BLaER1 treated with 17β-estradiol and CSF1 and Interleukin-3, amounts not matched to agents 10 nM and 100 nM (cell line): ENCODE results near the gene UBN2.
"Not testable (repeated sequence)": the region's sequence is repeated elsewhere in the genome, so short reads cannot be mapped to it uniquely, and the experiment has no call there.

Experiments used
- H3K27ac ChIP-seq, 11 experiments: shearing (Covaris generic); formaldehyde crosslinking; 2 replicates each; pipeline ENCODE4 v1.8.1; 2022
- H3K27me3 ChIP-seq, 11 experiments: shearing (Covaris generic); formaldehyde crosslinking; 2 replicates each; pipeline ENCODE4 v1.8.1; 2022
- H3K36me3 ChIP-seq, 11 experiments: shearing (Covaris generic); formaldehyde crosslinking; 2 replicates each; pipeline ENCODE4 v1.8.1; 2022
- H3K4me1 ChIP-seq, 10 experiments: shearing (Covaris generic); formaldehyde crosslinking; 2 replicates each; pipeline ENCODE4 v1.8.1; 2022
- H3K4me2 ChIP-seq, 11 experiments: shearing (Covaris generic); formaldehyde crosslinking; 2 replicates each; pipeline ENCODE4 v1.8.1; 2022
- H3K4me3 ChIP-seq, 10 experiments: shearing (Covaris generic); formaldehyde crosslinking; 2 replicates each; pipeline ENCODE4 v1.8.1; 2022
- H3K9ac ChIP-seq, 11 experiments: shearing (Covaris generic); formaldehyde crosslinking; 2 replicates each; pipeline ENCODE4 v1.8.1; 2022
- H3K9me3 ChIP-seq, 11 experiments: shearing (Covaris generic); formaldehyde crosslinking; replicated peaks in 1 of 11; 2 replicates each; pipeline ENCODE4 v1.8.1; 2022
- H4K20me1 ChIP-seq, 11 experiments: shearing (Covaris generic); formaldehyde crosslinking; 2 replicates each; pipeline ENCODE4 v1.8.1; 2022
- Cebpa-rat ChIP-seq, 11 experiments: shearing (Covaris generic); IDR thresholded peaks; 2 replicates each; pipeline ENCODE4 v1.8.1; 2022

Gene UBN2

DNA sequence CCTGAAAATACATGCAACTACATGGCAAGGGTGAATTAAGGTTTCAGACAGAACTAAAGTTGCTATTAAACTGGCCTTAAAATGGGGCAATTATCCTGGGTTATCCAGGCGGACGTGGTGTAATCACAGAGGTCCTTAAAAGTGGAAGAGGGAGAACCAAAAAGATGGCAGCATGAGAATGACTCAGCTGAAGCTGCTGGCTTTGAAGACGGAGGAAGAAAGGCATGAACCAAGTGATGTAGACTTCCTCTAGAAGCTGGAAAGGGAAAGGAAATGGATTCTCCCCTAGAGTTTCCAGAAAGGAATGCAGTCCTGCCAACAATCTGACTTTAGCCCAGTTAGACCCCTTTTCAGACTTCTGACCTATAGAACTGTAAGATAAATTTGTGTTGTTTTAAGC is 27.0 kb upstream of the UBN2 start:
- H3K9ac ChIP-seq: no peak overlapping the region
- H4K20me1 ChIP-seq: no peaks in the 10 kb centered on the region
- no peaks in the 10 kb centered on the region for H3K27me3 ChIP-seq
- no peak overlapping the region for H3K4me2 ChIP-seq
- no peak overlapping the region for H3K4me3 ChIP-seq
- no peak overlapping the region for H3K27ac ChIP-seq
- no peaks in the 10 kb centered on the region for H3K36me3 ChIP-seq
- no peak for TF ChIP-seq Cebpa-rat (IDR thresholded peaks at IDR 0.05)
- peaks cover 23 to 33% (median 28%) of the 10 kb centered on the region in 11 experiments for H3K9me3 ChIP-seq
- no peaks in the 10 kb centered on the region for H3K4me1 ChIP-seq

DNA sequence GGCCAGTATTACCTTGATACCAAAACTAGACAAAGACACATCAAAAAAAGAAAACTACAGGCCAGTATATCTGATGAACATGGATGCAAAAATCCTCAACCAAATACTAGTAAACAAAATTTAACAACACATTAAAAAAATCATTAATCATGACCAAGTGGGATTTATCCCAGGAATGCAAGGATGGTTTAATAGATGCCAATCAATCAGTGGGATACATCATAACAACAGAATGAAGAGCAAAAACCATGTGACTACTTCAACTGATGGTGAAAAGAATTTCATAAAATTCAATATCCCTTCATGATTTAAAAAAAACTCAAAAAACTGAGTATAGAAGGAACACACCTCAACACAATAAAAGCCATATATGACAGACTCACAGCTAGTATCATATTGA is 25.2 kb upstream of the UBN2 start:
- H4K20me1 ChIP-seq: no peaks in the 10 kb centered on the region
- H3K27me3 ChIP-seq: no peaks in the 10 kb centered on the region
- H3K9me3 ChIP-seq: peaks cover 23 to 33% (median 28%) of the 10 kb centered on the region in 11 experiments
- no peak overlapping the region for H3K4me2 ChIP-seq
- TF ChIP-seq Cebpa-rat (IDR thresholded peaks at IDR 0.05): no peak
- H3K9ac ChIP-seq: no peak overlapping the region
- no peaks in the 10 kb centered on the region for H3K36me3 ChIP-seq
- H3K4me3 ChIP-seq: no peak overlapping the region
- no peaks in the 10 kb centered on the region for H3K4me1 ChIP-seq
- no peak overlapping the region for H3K27ac ChIP-seq

DNA sequence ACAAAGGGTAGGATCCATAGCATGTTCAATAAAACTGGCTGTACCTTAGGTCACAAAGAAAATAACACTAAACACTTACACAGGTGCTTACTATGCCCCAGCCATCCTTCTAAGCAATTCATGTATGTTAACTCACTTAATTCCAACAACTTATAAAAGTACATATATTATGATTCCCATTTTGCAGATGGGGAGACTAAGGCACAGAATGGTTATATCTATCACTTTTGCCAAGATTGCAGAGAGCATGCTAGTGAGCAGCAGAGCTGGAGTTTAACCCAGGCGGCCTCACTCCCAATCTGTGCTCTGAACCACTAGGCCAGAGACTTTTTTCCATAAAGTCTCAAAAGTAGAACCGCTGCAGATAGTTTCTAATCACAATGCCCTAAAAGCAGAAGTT is 18.9 kb upstream of the UBN2 start:
- H3K27me3 ChIP-seq: no peaks in the 10 kb centered on the region
- no peak for TF ChIP-seq Cebpa-rat (IDR thresholded peaks at IDR 0.05)
- no peaks in the 10 kb centered on the region for H4K20me1 ChIP-seq
- no peak overlapping the region for H3K4me3 ChIP-seq
- H3K36me3 ChIP-seq: no peaks in the 10 kb centered on the region
- H3K27ac ChIP-seq: no peak overlapping the region
- no peaks in the 10 kb centered on the region for H3K4me1 ChIP-seq
- no peak overlapping the region for H3K4me2 ChIP-seq
- H3K9ac ChIP-seq: no peak overlapping the region
- H3K9me3 ChIP-seq: peaks cover 0 to 5% (median 3%) of the 10 kb centered on the region in 11 experiments; a peak in 14 of 22 replicates

DNA sequence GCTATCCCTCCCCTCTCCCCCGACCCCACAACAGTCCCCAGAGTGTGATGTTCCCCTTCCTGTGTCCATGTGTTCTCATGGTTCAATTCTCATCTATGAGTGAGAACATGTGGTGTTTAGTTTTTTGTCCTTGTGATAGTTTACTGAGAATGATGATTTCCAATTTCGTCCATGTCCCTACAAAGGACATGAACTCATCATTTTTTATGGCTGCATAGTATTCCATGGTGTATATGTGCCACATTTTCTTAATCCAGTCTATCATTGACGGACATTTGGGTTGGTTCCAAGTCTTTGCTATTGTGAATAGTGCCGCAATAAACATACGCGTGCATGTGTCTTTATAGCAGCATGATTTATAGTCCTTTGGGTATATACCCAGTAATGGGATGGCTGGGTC is 17.5 kb upstream of the UBN2 start:
- not testable (repeated sequence) for H3K27ac ChIP-seq, H3K9me3 ChIP-seq, H3K4me3 ChIP-seq, H4K20me1 ChIP-seq, H3K36me3 ChIP-seq, H3K9ac ChIP-seq, H3K4me1 ChIP-seq, H3K4me2 ChIP-seq, H3K27me3 ChIP-seq

DNA sequence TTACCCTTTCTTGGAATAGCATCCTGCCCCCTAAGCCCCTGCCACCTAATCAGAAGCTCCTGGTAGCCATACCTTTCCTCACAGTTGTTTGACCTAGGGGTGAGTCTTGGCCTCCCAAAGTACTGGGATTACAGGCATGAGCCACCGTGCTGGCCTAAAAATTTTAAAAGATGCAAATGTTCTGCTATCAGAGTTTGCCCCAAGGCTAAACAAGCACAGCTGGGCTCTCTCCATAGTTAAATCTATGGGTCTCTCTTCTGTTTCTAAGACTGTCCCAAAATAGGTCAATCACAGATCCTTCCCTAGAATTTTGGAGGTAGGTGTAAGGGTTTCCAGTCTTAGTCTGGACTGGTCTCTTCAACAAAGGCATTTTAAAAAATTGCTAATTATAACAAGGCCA is 12.9 kb upstream of the UBN2 start:
- H3K4me1 ChIP-seq: no peaks in the 10 kb centered on the region
- H3K27me3 ChIP-seq: no peaks in the 10 kb centered on the region
- no peak overlapping the region for H3K27ac ChIP-seq
- H3K9ac ChIP-seq: no peak overlapping the region
- no peaks in the 10 kb centered on the region for H3K36me3 ChIP-seq
- H3K4me3 ChIP-seq: no peak overlapping the region
- H3K4me2 ChIP-seq: no peak overlapping the region
- H4K20me1 ChIP-seq: no peaks in the 10 kb centered on the region
- no peak for TF ChIP-seq Cebpa-rat (IDR thresholded peaks at IDR 0.05)
- no peaks in the 10 kb centered on the region for H3K9me3 ChIP-seq

DNA sequence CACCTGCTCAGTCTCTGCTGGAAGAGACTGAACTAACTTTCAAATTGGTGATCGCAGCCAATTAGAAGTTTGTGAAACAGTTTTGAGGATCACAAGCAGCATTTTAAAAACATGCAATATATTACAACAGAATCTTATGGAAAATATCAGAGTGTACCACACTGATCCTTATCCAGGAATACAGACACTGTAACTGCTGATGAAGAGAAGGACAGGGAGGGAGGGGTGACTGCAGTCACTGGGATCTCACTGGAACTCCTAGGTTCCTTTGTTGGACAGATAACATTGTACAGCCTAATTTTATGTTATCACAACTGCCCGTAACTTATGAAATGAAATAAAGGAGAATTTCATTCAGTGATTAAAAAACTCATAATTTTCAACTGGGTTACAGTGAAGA is 6.8 kb upstream of the UBN2 start:
- Histone ChIP-seq H3K4me1 (no peaks in the 10 kb centered on the region), H3K9me3 (peaks cover 15 to 18% (median 16%) of the 10 kb centered on the region in 11 experiments), H4K20me1 (no peaks in the 10 kb centered on the region), H3K4me3 (no peak overlapping the region), H3K27me3 (no peaks in the 10 kb centered on the region), H3K27ac (no peak overlapping the region), H3K36me3 (no peaks in the 10 kb centered on the region), H3K4me2 (no peak overlapping the region), H3K9ac (no peak overlapping the region)
- no peak for TF ChIP-seq Cebpa-rat (IDR thresholded peaks at IDR 0.05)

DNA sequence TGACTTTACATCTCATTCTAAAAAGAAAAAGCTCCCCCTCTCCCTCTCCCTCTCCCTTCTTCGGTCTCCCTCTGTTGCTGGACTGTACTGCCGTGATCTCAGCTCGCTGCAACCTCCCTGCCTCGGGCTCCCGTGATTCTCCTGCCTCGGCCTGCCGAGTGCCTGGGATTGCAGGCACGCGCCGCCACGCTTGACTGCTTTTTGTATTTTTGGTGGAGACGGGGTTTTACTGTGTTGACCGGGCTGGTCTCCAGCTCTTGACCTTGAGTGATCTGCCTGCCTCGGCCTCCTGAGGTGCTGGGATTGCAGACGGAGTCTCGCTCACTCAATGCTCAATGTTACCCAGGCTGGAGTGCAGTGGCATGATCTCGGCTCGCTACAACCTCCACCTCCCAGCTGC is 6.2 kb upstream of the UBN2 start:
- peaks cover 15 to 18% (median 16%) of the 10 kb centered on the region in 11 experiments for H3K9me3 ChIP-seq
- not testable (repeated sequence) for H3K9ac ChIP-seq, H4K20me1 ChIP-seq, H3K27ac ChIP-seq, H3K4me3 ChIP-seq, H3K27me3 ChIP-seq, H3K4me1 ChIP-seq, H3K36me3 ChIP-seq, H3K4me2 ChIP-seq

DNA sequence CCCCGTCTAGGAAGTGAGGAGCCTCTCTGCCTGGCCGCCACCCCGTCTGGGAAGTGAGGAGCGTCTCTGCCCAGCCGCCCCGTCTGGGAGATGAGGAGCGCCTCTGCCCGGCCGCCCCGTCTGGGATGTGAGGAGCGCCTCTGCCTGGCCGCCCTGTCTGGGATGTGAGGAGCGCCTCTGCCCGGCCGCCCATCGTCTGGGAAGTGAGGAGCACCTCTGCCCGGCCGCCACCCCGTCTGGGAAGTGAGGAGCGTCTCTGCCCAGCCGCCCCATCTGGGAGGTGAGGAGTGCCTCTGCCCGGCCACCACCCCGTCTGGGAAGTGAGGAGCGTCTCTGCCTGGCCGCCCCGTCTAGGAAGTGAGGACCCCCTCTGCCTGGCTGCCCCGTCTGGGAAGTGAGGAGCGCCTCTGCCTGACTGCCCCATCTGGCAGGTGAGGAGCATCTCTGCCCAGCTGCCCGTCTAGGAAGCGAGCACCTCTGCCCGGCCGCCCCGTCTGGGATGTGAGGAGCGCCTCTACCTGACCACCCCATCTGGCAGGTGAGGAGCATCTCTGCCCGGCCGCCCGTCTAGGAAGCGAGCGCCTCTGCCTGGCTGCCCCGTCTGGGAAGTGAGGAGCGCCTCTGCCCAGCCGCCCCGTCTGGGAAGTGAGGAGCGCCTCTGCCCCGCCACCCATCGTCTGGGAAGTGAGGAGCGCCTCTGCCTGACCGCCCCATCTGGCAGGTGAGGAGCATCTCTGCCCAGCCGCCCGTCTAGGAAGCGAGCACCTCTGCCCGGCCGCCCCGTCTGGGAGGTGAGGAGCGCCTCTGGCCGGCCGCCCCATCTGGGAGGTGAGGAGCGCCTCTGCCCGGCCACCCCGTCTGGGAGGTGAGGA is 5.5 kb upstream of the UBN2 start:
- not testable (repeated sequence) for H3K27ac ChIP-seq, H3K36me3 ChIP-seq, H4K20me1 ChIP-seq, H3K27me3 ChIP-seq, H3K9ac ChIP-seq, H3K4me3 ChIP-seq, H3K4me2 ChIP-seq
- Histone ChIP-seq H3K9me3 (peaks cover 15 to 18% (median 16%) of the 10 kb centered on the region in 11 experiments), H3K4me1 (peaks cover 4 to 11% (median 7%) of the 10 kb centered on the region in 10 experiments; a peak in 16 of 20 replicates)

DNA sequence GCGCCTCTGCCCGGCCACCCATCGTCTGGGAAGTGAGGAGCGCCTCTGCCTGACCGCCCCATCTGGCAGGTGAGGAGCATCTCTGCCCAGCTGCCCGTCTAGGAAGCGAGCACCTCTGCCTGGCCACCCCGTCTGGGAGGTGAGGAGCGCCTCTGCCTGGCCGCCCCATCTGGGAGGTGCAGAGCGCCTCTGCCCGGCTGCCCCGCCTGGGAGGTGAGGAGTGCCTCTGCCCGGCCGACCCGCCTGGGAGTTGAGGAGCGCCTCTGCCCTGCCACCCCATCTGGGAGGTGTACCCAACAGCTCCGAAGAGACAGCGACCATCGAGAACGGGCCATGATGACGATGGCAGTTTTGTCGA is 4.9 kb upstream of the UBN2 start:
- H3K9me3 ChIP-seq: peaks cover 15 to 18% (median 16%) of the 10 kb centered on the region in 11 experiments
- not testable (repeated sequence) for H3K27ac ChIP-seq

DNA sequence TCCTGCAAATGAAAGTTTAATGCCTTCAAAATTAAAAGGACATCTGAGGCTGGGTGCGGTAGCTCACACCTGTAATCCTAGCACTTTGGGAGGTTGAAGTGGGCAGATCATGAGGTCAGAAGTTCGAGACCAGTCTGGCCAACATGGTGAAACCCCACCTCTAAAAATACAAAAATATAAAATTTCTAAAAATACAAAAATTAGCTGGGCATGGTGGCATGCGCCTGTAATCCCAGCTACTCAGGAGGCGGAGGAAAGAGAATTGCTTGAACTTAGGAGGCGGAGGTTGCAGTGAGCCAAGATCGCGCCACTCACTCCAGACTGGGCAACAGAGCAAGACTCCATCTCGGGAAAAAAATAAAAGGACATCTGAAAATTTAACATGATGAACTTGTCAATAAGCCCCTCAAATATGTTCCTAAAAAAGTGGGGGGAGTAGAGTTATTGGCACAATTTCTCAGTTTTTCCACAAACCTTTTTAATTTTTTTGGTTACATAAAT is 4.0 kb upstream of the UBN2 start:
- H3K4me1 ChIP-seq: peaks cover 6 to 11% (median 8%) of the 10 kb centered on the region in 10 experiments; a peak in 17 of 20 replicates
- not testable (repeated sequence) for H4K20me1 ChIP-seq, H3K9ac ChIP-seq, H3K27me3 ChIP-seq, H3K36me3 ChIP-seq, H3K4me3 ChIP-seq, H3K4me2 ChIP-seq, H3K27ac ChIP-seq
- peaks cover 15 to 18% (median 16%) of the 10 kb centered on the region in 11 experiments for H3K9me3 ChIP-seq

More for the DNA sequence above, 4.9 kb upstream of the UBN2 start:
- not testable (repeated sequence) for H3K9ac ChIP-seq, H3K4me2 ChIP-seq, H3K27me3 ChIP-seq, H3K4me3 ChIP-seq, H3K36me3 ChIP-seq, H4K20me1 ChIP-seq
- H3K4me1 ChIP-seq: peaks cover 6 to 11% (median 8%) of the 10 kb centered on the region in 10 experiments; a peak in 16 of 20 replicates
